NOMO-1 (cell line): Measurements from ENCODE around the gene IFT52.
"Not testable (repeated sequence)": the region's sequence is repeated elsewhere in the genome, so short reads cannot be mapped to it uniquely, and the experiment has no call there.

Experiments used
- DNase-seq, 2 experiments: peaks; one replicate each; lab custom pipeline; 2025; ENCODE audit not compliant: unreplicated experiment in 2 of 2; lab: John Stamatoyannopoulos, UW

IFT52 gene

GRCh38 chr20:43636429-43636828, 45.7 kb downstream of the IFT52 start:
- no peak for DNase-seq

- no peak for DNase-seq
Observed at GRCh38 chr20:43642548-43642947, 51.8 kb downstream of the IFT52 start.

DNA sequence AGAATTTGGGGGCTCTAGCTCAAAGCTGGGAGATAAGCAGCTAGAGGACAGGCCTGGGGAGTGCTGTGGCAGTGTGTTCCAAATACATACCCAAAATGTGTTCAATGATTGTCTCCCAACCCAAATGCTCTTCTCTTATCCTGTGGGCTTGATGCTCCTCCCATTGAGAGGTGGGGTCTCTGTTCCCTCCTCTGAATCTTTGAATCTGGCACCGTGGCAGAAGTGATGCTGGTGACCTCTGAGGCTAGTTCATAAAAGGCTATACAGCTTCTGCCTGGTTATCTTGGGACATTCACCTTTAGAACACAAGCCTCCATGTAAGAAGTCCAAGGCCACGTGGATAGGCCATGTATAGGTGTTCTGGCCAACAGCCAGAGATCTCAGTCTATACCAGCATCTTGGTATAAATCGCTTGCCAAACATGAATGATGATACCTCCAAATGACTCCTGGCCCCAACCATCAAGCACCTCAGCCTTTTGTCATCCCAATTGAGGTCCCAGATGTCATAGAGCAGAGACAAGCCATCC, 60.3 kb downstream of the IFT52 start:
- DNase-seq: no peak

GRCh38 chr20:43651650-43652184, 61.0 kb downstream of the IFT52 start:
- DNase-seq: not testable (repeated sequence)

- DNase-seq: no peak
Observed at GRCh38 chr20:43653966-43654365, 63.2 kb downstream of the IFT52 start.

- not testable (repeated sequence) for DNase-seq
Observed at GRCh38 chr20:43655176-43655575, 64.4 kb downstream of the IFT52 start.

GRCh38 chr20:43655937-43656336, 65.2 kb downstream of the IFT52 start:
- no peak for DNase-seq

DNA sequence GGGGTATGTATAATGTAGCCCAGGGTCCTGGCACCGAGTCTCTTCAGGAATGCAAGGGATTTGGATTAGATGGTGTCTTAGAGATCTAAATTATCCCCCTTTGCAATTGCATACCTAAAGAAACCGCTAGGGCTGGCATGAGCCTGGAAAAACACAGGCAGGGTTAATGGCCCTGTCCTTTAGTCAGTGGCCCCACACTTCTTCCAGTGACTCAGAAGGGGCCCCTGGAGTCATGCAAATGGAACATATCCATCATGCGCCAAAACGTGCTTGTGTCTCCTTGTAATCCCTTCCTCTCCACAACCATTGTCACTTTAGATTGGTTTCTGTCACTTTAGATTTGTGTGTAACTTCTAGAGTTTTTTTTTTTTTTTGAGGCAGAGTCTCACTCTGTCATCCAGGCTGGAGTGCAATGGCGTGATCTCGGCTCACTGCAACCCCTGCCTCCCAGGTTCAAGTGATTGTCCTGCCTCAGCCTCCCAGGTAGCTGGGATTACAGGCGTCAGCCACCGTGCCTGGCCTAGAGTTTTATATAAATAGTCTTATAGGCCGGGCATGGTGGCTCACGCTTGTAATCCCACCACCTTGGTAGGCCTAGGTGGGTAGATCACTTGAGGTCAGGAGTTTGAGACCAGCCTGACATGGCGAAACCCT, 67.5 kb downstream of the IFT52 start:
- no peak for DNase-seq

GRCh38 chr20:43658723-43659419, 68.1 kb downstream of the IFT52 start:
- DNase-seq: no peak

- DNase-seq: no peak
Observed at GRCh38 chr20:43662943-43663655, 72.4 kb downstream of the IFT52 start.

- no peak for DNase-seq
Observed at GRCh38 chr20:43665466-43666176, 74.9 kb downstream of the IFT52 start.

- DNase-seq: peak; percentile 59 to 72
Observed at GRCh38 chr20:43666376-43667328, 75.9 kb downstream of the IFT52 start, which contains the start of gene MYBL2. Gene MYBL2, plus strand, starts transcription at chr20:43667114. Its CDS starts 170 bp downstream, at chr20:43667284.

GRCh38 chr20:43667341-43668132, 76.8 kb downstream of the IFT52 start:
- DNase-seq: no peak

DNA sequence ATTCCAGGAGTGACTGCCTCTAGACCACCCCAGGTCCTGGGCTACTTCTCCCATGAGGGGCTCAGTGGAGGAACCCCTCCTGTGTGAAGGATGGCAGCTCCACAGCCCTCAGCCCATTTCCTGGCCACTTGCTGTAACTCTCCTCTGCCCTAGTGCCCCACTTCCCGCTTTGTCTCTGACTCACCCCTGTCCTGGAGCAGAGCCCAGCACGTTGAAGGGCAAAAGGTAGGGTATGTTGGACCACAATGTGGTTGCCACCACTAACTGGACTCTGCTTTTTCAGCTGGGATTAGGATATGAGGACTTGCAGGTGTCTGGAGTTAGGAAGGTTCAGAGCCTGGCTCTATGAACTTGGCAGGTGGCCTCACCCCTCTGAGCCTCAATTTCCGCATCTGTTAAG, 78.6 kb downstream of the IFT52 start:
- DNase-seq: no peak

- no peak for DNase-seq
Observed at GRCh38 chr20:43670423-43670822, 79.7 kb downstream of the IFT52 start.

DNA sequence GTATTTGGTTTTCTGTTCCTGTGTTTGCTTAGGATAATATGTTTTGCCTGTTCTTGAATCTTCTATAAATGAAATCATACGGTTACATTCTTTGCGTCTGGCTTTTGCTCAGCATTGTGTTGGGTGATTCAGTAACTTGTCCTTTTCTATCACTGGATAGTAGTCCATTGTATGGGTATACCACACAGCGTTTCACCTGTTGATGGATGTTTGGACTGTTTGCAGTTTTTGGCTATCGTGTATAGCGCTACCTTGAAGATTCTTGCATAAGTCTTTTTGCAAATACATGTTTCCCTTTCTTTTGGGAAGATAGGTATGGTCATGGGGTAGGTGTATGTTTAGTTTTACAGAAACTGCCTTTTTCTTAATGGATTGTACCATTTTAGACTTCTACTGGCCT, 85.6 kb downstream of the IFT52 start:
- DNase-seq: no peak

DNA sequence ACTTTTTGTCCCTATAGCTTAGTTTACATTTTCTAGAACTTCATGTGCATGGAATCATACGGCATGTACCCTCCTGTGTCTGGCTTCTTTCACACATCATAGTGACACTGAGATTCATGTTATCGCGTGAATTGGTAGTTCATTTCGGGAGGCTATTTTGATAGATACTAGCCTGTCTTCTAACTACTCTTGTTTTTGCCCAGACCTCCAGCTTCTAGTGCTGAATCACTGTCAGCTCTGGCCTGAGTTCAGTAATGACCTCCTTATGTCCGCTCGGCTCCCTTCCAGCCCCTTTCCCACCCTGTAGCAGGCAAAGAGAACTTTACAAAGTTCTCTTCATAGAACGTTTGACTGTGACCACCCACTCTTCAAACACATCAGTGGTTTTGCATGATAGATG, 90.2 kb downstream of the IFT52 start:
- no peak for DNase-seq

DNA sequence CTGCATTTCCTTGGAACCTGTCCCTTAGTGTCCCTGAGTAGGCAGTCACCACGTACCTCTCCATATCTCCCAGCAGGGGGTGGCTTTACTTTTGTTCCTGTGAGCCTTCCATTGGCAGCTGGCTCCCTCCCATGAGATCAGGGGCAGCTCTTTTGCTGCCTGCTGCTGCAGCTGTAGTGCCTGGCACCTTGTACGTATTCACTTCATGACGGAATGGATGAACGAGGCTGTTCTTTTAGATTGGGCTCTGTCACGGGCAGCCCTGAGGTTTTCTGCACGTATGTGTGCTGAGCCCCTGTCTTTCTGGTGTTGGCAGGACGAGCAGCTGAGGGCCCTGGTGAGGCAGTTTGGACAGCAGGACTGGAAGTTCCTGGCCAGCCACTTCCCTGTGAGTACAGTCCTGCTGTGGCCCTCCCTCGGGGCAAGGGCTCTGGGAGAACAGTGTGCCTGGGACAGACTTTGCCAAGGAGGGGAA, 90.8 kb downstream of the IFT52 start:
- DNase-seq: no peak

DNA sequence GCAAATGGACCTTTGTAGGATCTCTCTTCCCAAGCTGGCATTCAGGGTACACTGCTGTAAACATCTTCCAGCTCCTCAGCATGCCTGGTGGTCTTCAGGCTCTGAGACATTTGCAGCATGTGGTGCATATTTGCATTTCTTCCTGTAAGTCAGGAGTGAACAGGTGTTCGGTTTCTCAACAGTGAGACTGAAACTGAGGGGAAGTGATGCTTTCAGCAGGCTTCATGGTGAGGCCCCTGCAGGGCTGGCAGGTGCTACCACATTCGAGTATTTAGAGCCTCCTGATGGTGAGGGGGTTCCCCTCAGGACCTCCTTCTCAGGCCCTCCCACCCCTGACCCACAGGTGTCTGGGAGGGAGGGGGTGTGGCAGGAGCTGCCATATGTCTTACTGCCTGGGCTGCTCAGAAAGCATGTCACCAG, 91.3 kb downstream of the IFT52 start:
- no peak for DNase-seq
